GM21717 (cell line): Measurements from ENCODE around the gene ALX1.
"Not testable (repeated sequence)": the region's sequence is repeated elsewhere in the genome, so short reads cannot be mapped to it uniquely, and the experiment has no call there.

Experiments
- ATAC-seq: cut with Tn5 transposase; IDR thresholded peaks from one replicate; pipeline ENCODE4 v1.9.1; 2021; ENCODE audit warnings: mild to moderate bottlenecking, moderate library complexity; ENCODE audit not compliant: unreplicated experiment

Gene ALX1

DNA sequence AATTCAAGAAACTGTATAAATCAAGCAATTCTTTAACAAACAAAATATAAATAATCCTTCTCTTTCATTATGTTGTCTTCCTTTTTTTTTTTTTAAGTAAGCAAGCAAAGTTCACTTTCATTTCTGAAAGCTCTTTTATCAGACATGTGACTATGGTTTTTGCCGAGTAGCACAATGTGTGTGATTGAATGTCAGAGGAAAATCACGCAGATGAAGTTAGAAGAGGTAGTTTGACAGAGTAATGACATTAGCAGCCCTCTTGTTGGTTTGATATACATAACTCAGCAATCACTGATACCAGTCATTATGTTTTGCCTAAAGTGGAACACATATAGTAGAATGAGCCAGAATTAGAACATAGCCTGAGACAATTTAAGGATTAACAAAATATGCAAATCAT, 19.0 kb downstream of the ALX1 start:
- ATAC-seq: no peak

GRCh38 chr12:85301051-85301450, 21.0 kb downstream of the ALX1 start:
- ATAC-seq: no peak

- ATAC-seq: no peak
Observed at GRCh38 chr12:85308374-85308773, 28.4 kb downstream of the ALX1 start.

GRCh38 chr12:85309125-85309566, 29.1 kb downstream of the ALX1 start:
- ATAC-seq: no peak

GRCh38 chr12:85310025-85310424, 30.0 kb downstream of the ALX1 start:
- no peak for ATAC-seq

DNA sequence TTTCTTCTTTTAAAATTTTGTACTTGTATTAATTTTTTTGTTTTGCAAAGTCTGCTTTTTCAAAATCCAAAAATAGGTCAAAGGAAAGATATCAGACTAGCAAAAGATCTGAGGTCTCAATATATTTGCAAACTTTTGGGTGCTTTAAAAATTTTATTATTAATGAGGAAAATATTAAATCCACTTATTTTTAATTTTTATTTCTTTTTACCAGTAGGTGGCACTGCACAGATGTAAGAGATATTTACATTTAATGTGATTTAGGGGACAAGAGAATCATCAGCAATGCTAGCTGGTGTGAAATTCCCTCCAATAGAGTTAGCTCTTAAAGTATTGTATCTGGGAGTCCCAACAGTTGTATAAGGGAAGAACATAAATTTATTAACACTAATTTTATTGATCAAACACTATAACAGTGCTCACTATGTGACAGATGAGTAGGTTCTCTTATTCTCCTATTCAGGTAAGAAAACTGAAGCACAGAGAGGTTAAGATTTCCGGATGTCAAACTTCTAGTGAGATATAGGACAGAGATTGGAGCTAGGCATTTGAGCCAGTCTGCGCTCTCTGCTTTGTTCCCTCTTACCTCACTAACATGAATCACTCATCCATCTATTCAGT, 30.5 kb downstream of the ALX1 start:
- no peak for ATAC-seq

DNA sequence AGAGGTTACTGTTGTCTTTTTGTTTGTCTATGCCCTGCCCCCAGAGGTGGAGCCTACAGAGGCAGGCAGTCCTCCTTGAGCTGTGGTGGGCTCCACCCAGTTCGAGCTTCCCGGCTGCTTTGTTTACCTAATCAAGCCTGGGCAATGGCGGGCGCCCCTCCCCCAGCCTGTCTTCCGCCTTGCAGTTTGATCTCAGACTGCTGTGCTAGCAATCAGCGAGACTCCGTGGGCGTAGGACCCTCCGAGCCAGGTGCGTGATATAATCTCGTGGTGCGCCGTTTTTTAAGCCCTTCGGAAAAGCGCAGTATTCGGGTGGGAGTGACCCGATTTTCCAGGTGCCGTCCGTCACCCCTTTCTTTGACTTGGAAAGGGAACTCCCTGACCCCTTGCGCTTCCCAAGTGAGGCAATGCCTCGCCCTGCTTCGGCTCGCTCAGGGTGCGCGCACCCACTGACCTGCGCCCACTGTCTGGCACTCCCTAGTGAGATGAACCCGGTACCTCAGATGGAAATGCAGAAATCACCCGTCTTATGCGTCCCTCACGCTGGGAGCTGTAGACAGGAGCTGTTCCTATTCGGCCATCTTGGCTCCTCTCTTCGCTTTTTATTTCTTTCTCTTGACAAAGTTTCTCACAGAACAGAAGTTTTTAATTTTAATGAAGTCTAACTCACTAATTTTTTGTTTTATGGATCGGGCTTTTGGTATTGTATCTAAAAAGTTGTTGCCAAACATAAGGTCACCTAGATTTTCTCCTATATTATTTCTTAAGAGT, 38.0 kb downstream of the ALX1 start:
- ATAC-seq: not testable (repeated sequence)

DNA sequence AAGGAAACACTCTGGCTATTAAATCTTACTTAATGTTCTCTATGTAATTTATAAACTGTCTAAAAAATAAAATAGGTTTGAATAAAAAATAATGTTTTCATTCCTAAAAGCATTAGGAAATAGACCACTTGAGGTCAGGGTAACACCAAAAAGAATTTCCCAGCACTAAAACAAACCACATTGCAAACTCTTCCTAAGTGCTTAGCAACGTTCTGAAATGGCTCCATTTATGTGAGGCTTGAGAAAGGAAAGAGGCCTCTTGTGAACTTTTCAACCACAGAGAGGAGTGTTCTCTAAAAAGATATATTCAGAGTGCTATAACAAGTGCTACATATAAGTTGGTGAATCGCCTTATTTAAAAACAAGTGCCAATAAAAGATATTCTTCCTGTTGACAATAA, 42.7 kb downstream of the ALX1 start:
- ATAC-seq: no peak

GRCh38 chr12:85325442-85325841, 45.4 kb downstream of the ALX1 start:
- no peak for ATAC-seq

DNA sequence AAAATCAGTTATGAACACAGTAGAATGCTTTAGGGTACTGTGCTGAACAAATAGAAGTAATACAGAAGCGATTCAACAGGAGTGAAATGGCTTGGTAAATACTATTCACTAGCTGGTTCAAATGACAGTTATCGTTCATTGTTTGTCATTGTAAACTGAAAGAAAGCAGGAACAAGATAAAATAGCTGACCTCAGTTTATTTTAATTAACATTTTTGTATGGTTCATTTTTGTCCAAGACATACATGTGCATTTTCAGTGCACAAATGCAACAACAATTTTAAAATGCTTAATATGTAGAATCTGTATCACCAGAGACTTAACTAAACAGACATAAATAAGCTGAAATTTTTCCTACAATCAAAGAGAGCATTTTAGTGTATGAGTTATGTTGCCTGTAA, 49.9 kb downstream of the ALX1 start:
- ATAC-seq: no peak

DNA sequence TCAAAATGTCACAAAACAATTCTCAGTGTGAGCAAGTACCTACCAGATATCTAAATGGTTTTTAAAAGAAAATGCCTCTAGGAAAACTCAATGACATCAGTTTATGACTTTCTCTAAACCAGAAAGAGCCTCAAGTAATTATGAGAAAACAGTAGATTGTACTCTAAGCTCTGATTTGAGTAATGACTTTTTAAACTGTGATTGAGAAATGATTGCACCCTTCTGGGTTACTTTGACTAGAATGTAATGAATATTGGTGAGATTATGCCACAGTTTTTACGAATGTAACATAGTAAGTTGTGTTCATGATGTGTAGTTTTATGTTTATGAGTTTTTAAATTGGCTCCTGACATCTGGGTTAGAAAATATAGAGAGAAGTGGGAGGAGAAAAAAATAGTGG, 68.8 kb downstream of the ALX1 start:
- ATAC-seq: no peak

DNA sequence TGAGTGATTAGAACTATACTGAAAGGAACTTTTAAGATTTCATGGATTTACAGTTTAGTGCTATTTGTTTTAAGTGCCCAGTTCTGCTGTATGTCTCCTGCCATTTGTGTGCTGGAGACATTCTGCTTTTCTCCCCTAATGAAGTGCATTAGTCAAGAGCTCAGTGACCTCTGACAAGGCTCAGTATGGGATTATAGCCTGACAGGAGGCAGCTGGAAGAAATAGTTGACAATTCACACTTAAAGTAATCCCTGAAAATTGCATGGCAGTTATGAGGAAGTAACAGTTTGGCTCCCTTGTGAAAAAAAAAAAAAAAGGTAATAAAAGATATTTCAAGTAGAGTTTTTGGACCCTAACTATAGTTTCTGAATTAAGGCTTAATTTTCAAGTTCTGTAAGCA, 70.3 kb downstream of the ALX1 start:
- no peak for ATAC-seq
